ENCODE data around the gene ELMO1.

GRCh38 chr7:37118004-37118403 is 330.7 kb downstream of the ELMO1 start:
- TF ChIP-seq POLR2AphosphoS5 (IDR thresholded peaks at IDR 0.05; ENCODE audit: low read depth, low read length): no peak
- TF ChIP-seq TAF1 (IDR thresholded peaks at IDR 0.05; ENCODE audit: borderline replicate concordance, low read depth, low read length): no peak
- no peak for TF ChIP-seq POLR2A (IDR thresholded peaks at IDR 0.05; ENCODE audit: low read depth, low read length)

Data from GM12892 (cell line).